NCI-H1694 (cell line): Measurements from ENCODE around the gene B4GALT1.

Source experiments
- DNase-seq: peaks from one replicate; lab custom pipeline; 2025; lab: John Stamatoyannopoulos, UW

B4GALT1 gene

GRCh38 chr9:33167084-33167971, at the start of gene B4GALT1:
Gene B4GALT1 (minus strand): TSS chr9:33167336. CDS start chr9:33167169, 167 bp downstream.
- DNase-seq = peak; percentile 64

- no peak for DNase-seq
Measured at GRCh38 chr9:33211695-33212393, 44.7 kb upstream of the B4GALT1 start.

- DNase-seq = no peak
Measured at GRCh38 chr9:33210006-33210715, 43.0 kb upstream of the B4GALT1 start.

- no peak for DNase-seq
Measured at GRCh38 chr9:33209394-33209793, 42.3 kb upstream of the B4GALT1 start.

- no peak for DNase-seq
Measured at GRCh38 chr9:33202552-33203201, 35.5 kb upstream of the B4GALT1 start.

GRCh38 chr9:33202018-33202417, 34.9 kb upstream of the B4GALT1 start:
- no peak for DNase-seq

- no peak for DNase-seq
Measured at GRCh38 chr9:33198165-33198564, 31.0 kb upstream of the B4GALT1 start.

- no peak for DNase-seq
Measured at GRCh38 chr9:33197279-33198152, 30.4 kb upstream of the B4GALT1 start.

GRCh38 chr9:33196736-33197135, 29.6 kb upstream of the B4GALT1 start:
- no peak for DNase-seq

- no peak for DNase-seq
Measured at GRCh38 chr9:33193818-33194217, 26.7 kb upstream of the B4GALT1 start.

- peak; percentile 74 for DNase-seq
Measured at GRCh38 chr9:33192493-33193255, 25.5 kb upstream of the B4GALT1 start.

GRCh38 chr9:33190021-33190705, 23.0 kb upstream of the B4GALT1 start:
- no peak for DNase-seq

- DNase-seq = peak; percentile 61
Measured at GRCh38 chr9:33189331-33189791, 22.2 kb upstream of the B4GALT1 start.

- DNase-seq = peak; percentile 37
Measured at GRCh38 chr9:33188711-33189110, 21.6 kb upstream of the B4GALT1 start.

GRCh38 chr9:33187519-33188218, 20.5 kb upstream of the B4GALT1 start:
- peak; percentile 79 for DNase-seq

- DNase-seq = no peak
Measured at GRCh38 chr9:33186457-33187168, 19.5 kb upstream of the B4GALT1 start.

GRCh38 chr9:33185858-33186257, 18.7 kb upstream of the B4GALT1 start:
- no peak for DNase-seq

GRCh38 chr9:33185406-33185805, 18.3 kb upstream of the B4GALT1 start:
- no peak for DNase-seq
